ENCODE data around the gene ABCA4.

Gene ABCA4

GRCh38 chr1:94122201-94122970 lies 1.4 kb upstream of the ABCA4 start:
- no peak for DNase-seq

DNA sequence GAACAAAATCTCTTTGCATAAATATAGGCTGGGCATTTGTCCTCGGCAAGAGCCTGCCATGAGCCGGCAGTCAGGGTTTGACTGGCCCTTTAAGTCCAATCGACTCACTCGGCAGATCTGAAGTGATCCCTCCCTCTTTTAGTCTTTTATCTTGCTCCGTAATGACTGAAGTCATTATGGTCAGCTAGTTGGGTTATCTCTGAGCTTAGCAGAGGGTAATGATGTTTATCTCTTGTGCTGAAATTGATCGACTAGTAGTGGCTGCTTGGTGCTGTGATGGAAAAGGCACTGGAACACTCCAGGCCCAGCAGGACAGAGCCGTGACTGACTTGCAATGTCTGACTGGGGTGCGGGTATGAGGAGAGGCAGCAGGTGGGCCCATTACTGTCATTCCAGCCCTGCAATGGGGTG lies 468 bp upstream of the ABCA4 start:
- no peak for DNase-seq

GRCh38 chr1:94120570-94120901 lies 412 bp downstream of the ABCA4 start:
- no peak for DNase-seq

GRCh38 chr1:94119796-94120569 lies 965 bp downstream of the ABCA4 start:
- no peak for DNase-seq

GRCh38 chr1:94119306-94119705 lies 1.6 kb downstream of the ABCA4 start:
- DNase-seq, result no peak

GRCh38 chr1:94118471-94118870 lies 2.5 kb downstream of the ABCA4 start:
- DNase-seq, result no peak

- no peak for DNase-seq
Measured at GRCh38 chr1:94118013-94118412, 2.9 kb downstream of the ABCA4 start.

- no peak for DNase-seq
Measured at GRCh38 chr1:94117259-94117851, 3.6 kb downstream of the ABCA4 start.

DNA sequence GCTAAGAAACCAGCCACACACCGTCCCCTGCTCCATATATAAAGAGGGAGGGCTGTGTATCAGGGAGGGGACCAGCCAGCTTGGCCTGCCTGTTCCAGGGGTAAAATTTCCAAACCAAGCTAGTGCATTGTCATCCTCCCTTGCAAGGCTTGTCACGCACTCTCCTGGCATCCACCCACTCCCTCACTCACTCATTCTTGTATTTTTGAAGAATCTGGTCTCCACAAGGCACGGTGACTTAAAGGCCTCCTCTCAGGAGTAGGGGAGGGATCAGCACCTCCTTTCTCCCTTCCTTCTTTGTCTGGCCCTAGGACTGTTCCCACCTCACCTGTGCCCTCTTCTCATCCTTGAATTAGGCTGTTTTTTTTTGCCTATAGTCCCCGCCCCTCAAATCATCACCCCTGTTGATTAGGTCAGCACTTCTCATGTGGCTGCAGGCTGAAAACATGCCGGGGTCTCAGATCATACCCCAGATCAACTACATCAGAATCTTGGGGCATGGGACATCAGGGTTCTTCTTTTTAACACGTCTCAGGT lies 5.0 kb downstream of the ABCA4 start:
- no peak for DNase-seq

DNA sequence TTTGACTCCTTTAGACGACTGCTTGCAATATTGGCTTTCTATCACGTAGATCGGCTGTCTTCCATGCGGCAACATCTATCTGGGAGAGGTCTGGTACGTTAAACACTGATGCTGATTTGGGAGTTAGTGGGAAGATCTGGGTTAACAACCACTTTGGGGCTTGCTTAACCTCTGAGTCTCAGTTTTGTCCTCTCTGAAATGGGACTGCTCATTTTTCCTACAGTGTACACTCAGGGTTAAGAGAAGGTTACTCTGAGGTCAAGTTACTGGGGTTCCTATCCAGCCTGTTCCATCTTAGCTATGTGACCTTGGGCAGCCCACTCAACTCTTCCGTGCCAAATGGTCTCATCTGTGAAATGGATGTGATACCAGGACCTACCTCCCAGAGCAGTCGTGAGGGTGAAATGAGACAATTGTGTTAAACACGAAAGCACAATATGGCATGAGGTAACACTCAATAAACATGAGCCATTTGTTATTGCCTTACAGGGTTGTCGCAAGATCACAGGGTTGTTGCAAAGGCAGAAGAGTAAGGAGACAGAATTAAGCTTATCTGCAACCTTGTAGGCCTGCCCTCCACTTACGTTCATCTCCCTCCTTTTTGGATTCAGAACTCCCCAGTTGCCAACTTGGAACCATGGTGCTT lies 5.6 kb downstream of the ABCA4 start:
- DNase-seq, result no peak

GRCh38 chr1:94113589-94114226 lies 7.2 kb downstream of the ABCA4 start:
- DNase-seq, result no peak

- no peak for DNase-seq
Measured at GRCh38 chr1:94111879-94112278, 9.1 kb downstream of the ABCA4 start.

DNA sequence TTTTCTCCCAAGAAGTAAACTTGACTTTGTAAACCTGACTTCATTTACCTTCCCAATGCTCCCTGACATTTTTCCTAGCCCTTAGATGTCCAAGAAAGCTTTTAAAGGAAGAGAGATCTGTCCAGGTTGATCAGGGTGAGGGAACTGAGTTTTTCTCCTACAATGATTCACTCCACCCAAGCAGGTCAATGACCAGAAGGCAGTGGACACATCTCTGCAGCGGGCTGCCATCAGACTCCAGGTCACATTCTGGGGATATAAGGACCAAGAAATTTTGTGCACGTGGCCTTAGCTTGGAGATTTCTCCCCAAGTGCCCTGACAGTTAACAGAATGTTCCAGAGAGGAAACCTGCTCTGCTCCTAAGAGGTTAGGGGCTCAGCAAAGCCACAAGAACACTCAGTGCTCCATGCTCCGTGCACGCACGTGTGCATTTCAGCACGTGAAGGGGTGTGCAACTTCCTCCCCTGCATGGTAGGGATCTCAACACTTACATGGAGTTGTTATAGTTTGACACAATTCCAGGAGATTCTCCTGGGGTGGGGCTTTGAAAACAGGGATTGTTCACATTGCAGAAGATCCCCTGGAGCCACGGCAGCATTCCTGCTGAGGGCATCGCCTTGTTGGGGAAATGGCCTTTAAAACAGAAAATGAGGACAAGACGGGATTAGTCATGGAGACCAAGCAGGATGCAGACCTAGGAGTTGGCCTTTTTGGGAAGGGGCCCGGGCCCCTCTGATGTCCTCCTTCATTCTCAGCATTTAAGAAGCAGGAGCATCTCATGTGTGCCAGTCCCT lies 9.8 kb downstream of the ABCA4 start:
- no peak for DNase-seq

DNA sequence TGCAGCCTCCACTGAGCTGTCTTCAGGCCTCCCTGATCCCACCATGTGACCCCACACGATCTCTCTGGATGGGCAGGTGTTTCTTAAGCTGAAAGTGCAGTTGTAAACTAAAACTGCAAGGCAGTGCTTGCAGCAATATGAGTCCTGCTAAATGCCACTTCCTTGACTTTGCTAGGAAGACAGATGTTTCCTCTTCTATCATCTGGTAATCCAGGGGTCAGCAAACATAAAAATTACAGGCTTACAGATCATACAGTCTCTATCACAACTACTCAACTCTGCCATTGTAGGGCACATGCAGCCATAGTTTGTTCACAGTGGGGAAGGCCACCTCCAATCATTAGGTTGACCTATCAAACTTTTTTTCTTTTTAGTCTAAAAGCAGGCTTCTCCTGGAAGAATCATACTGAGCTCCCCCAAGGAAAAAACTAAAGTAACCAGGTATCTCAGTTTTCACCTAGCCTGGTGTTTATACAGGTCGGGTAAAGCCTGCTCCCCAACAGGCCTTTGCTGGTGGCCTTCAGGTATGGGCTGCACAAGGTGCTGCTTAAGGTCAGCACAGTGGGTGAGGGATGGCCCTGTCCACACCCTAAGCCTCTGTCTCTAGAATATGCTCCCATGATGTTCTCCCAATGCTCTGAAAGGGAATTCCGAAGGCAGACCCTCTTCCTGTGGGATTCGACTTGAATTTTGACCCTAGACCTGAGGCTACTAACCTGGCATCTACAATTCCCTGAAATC lies 10.8 kb downstream of the ABCA4 start:
- no peak for DNase-seq

DNA sequence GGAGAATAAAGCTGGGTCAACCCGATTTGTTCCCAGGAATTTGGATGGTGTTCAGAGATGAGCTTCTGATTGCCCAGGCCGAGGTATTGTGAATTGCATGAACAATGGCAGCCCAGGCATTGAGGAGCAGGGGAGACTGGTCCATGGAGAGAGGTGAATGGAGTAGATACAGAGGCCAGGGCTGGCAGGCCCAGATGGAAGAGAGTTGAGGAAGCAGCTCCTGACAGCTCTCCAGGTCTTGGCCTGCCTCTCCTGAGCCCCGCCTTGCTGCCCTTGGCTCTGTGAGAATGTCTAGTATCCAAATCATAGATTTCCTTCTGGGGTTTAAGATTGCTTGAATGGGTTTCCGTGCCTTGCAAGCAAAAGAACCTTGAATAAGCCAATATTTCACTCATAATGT lies 11.5 kb downstream of the ABCA4 start:
- no peak for DNase-seq

DNA sequence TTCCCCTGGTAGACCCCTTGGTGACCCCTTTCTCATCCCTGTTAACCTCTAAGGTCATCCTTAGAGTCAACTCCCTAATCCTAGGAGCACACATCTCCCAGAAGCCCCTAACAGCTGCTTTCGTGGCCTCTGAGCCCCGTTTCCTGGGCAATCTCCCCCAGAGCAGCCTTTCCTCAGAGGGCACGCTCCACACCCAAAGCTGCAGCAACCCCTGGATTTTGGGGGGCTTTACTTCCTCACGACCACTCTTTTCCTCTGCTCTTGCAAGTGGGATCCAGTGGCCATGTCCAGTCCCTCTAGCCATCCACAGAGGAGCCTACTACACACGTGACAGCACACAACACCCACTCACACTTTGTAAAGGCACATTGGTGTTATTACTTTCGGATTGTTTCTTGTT lies 13.8 kb downstream of the ABCA4 start:
- DNase-seq, result no peak

DNA sequence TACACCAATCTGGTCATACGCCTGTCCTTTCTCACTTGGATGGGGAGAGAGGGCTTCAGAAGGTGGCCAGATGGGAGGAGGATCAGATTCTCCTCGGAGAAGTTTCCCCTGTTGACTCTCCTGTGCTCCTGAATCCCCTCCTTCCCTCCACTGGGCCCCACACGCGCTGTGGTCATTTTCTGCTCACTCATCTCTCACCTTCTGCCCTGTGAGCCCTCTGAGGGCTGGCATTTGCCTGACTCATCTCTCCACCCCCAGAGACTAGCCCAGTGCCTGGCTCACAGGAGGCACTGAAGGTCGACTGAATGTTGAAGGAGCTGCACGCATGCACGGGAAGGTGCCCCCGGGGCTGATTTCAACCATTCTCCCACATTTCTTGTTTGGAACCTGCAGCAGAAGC lies 14.2 kb downstream of the ABCA4 start:
- DNase-seq, result no peak

- no peak for DNase-seq
Measured at GRCh38 chr1:94105957-94106529, 14.9 kb downstream of the ABCA4 start.

- DNase-seq, result no peak
Measured at GRCh38 chr1:94105581-94105952, 15.4 kb downstream of the ABCA4 start.

DNA sequence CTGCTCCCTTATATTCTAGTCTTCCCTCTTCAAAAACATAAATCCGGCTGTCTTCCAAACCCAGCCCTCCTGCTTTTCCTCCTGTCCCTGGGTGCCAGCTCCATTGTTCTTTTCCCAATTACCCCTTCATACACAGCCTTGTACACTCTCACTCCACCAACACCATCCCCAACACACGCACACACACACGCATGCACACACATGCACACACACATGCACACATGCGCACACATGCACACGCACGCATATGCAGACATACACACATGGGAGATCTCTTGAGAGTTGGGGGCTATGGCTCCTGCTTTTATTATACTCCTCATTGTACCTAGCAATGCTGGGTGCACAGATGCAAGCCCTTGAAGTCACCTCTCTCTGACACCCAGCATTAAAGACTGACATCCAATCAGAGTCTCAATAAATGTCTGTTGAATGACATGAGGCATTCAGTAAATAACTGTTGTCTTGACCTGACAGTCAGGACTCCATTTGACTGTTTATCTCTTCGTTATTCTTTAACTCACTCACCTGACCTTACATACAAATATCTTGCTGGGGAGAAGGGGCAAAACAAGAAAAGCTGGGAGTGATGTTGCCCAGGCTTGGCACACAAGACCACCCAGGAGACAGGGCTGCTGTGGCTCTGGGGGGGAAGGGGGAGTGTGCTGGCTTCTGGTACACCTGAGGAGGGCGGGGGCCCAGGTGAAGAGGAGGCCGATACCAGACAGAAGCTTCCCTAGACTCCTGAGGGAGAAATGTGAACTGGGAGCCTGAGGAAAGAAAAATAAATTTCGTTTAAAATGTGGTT lies 16.0 kb downstream of the ABCA4 start:
- DNase-seq, result no peak

Measured in activated CD4-positive, alpha-beta T cell treated with anti-CD3 and anti-CD28 coated beads for 1 hour (primary cell).